A673 (cell line): Measurements from ENCODE around the gene KRT14. TPM values are rescaled to one million over a fixed set of nuclear protein-coding genes. Genes with fewer than 3 reads are reported as not detected.

Experiments used
- BruUV-seq: library from RNA; stranded (reverse); fragments of 400-500 nt; replicated peaks from 2 replicates; lab custom pipeline; 2021; lab: Mats Ljungman, UMichigan
- CTCF ChIA-PET: fragments of 300-600 bp; sonication (Branson Sonifier 250); formaldehyde crosslinking; loops from one replicate; lab custom pipeline; 2022; ENCODE audit warnings: antibody characterized with exemption; lab: Charles Lee
- POLR2A ChIA-PET: fragments of 300-600 bp; sonication (Branson Sonifier 250); formaldehyde crosslinking; loops from one replicate; lab custom pipeline; 2022; ENCODE audit warnings: antibody characterized with exemption; ENCODE audit not compliant: low non-redundant PET; lab: Charles Lee
- DNase-seq: peaks from one replicate; pipeline ENCODE4 v3.0.0-alpha.2; 2015; ENCODE audit warnings: low spot score
- H3K27ac ChIP-seq: fragments of 200-600 bp; sonication (generic); 2 replicates; pipeline ENCODE4 v1.5.1; 2016; ENCODE audit warnings: mixed run types, low read depth, mild to moderate bottlenecking, mixed read lengths, antibody characterized with exemption, low read length; ENCODE audit not compliant: poor library complexity, severe bottlenecking
- H3K27me3 ChIP-seq: fragments of 200-600 bp; sonication (generic); replicated peaks from 2 replicates; pipeline ENCODE4 v1.6.1; 2017; ENCODE audit warnings: mixed run types, low read depth, mild to moderate bottlenecking, mixed read lengths, antibody characterized with exemption, low read length; ENCODE audit not compliant: insufficient read depth, poor library complexity
- H3K36me3 ChIP-seq: fragments of 200-600 bp; sonication (generic); 2 replicates; pipeline ENCODE4 v1.6.1; 2016; ENCODE audit warnings: mixed run types, mild to moderate bottlenecking, mixed read lengths, antibody characterized with exemption, low read length; ENCODE audit not compliant: insufficient read depth, poor library complexity, severe bottlenecking
- H3K4me1 ChIP-seq: fragments of 200-600 bp; sonication (generic); 2 replicates; pipeline ENCODE4 v1.6.1; 2017; ENCODE audit warnings: mixed run types, mild to moderate bottlenecking, mixed read lengths, antibody characterized with exemption, low read length; ENCODE audit not compliant: insufficient read depth, poor library complexity, severe bottlenecking
- H3K4me3 ChIP-seq: fragments of 200-600 bp; sonication (generic); 2 replicates; pipeline ENCODE4 v1.5.1; 2016; ENCODE audit warnings: low read depth, mixed run types, mild to moderate bottlenecking, mixed read lengths, low read length; ENCODE audit not compliant: poor library complexity, severe bottlenecking
- H3K9me3 ChIP-seq: fragments of 200-600 bp; sonication (generic); 2 replicates; pipeline ENCODE4 v1.6.1; 2016; ENCODE audit warnings: mixed run types, low read depth, mild to moderate bottlenecking, mixed read lengths, antibody characterized with exemption, low read length; ENCODE audit not compliant: poor library complexity, severe bottlenecking
- EZH2 ChIP-seq: fragments of 200-600 bp; sonication (generic); IDR thresholded peaks from 2 replicates; pipeline ENCODE4 v1.6.1; 2017; ENCODE audit warnings: borderline replicate concordance, low read depth, mild to moderate bottlenecking, mixed read lengths, antibody characterized with exemption, low read length; ENCODE audit not compliant: poor library complexity, severe bottlenecking
- intact Hi-C: fragments of 100-400 bp; cut with micrococcal nuclease; formaldehyde crosslinking; loops from one replicate; pipeline ENCODE4 v1.10.0; 2022; ENCODE audit not compliant: unreplicated experiment
- total RNA-seq: library from RNA; stranded (reverse); gene quantifications from 2 replicates; pipeline ENCODE4 v1.2.3, GENCODE V29; 2021
- TF ChIP-seq, protein P1 (sequence below): fragments of 300-800, 200-600 bp; sonication (generic); conservative IDR thresholded peaks from 2 replicates; pipeline ENCODE4 v1.5.1; 2017; ENCODE audit warnings: low read depth, mild to moderate bottlenecking, antibody characterized with exemption, low read length, moderate library complexity, mixed read lengths

Gene KRT14
- total RNA-seq, 1 experiment from 2014 or later, result not detected

DNA sequence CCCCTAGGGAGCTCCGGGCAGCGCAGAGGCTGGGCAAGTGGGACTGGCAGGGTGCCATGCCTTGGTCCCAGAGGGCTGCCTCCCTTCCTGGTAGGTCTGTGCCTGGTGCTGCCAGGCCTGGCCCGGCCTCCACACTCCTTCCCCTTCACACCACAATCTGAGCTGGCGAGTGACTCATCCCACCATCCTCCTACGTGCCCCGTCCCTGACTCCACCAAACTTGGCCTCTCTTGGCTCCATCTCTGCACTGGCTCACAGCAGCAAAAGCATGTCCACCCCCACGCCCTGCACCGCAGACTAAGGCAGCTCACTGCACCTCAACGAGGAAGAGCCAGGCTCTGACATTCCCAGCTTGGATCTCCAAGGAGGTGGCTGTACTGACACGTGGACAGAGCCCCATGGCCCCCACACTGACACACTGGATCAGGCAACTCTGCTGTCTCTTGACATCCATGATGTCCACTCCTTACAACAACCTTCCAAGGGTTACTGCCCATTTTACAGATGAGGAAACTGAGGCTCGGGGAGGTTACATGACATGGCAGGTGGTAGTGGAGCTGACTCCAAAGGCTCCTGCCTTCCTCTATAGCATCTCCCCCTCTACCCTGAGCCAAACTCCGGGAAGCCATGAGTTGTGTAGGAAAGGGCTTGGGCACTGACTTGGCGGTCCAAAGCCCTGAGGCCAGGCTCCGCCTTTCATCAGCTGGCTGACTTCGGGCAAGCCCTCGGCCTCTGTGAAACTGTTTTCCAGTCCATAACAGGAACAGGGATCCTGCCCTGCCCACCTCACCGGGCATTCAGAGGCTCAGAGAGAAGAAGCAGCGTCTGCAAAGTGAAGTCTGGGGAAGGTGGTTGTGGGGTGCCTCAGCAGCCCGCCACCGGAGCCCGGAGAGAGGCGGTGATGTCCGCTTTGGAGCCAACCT lies 38.5 kb downstream of the KRT14 start:
- intact Hi-C loops, result loop anchor here (2.0 to 5.0 kb wide), 2 partner anchors 101 to 746 kb away; no protein-coding TSS in a partner anchor
- H3K27me3 ChIP-seq, result no peaks in the 10 kb centered on the region
- no peak overlapping the region for H3K27ac ChIP-seq
- no peak overlapping the region for H3K4me3 ChIP-seq
- ChIA-PET POLR2A (interaction anchor here (0.6 kb wide), 1 partner anchor 90 kb away, joined by 3 read pairs; no protein-coding TSS in a partner anchor), CTCF (interaction anchor here (0.5 to 3.8 kb wide), 9 partner anchors 9 to 1329 kb away, joined by 3 to 34 read pairs (median 4); partner anchors contain the start of gene WIPF2)
- BruUV-seq, result no TSS peak
- no peaks in the 10 kb centered on the region for H3K4me1 ChIP-seq
- H3K36me3 ChIP-seq, result no peaks in the 10 kb centered on the region
- peak; percentile 52 for DNase-seq
- H3K9me3 ChIP-seq, result no peaks in the 10 kb centered on the region
- no peak for TF ChIP-seq EZH2
- TF ChIP-seq, protein P1, sequence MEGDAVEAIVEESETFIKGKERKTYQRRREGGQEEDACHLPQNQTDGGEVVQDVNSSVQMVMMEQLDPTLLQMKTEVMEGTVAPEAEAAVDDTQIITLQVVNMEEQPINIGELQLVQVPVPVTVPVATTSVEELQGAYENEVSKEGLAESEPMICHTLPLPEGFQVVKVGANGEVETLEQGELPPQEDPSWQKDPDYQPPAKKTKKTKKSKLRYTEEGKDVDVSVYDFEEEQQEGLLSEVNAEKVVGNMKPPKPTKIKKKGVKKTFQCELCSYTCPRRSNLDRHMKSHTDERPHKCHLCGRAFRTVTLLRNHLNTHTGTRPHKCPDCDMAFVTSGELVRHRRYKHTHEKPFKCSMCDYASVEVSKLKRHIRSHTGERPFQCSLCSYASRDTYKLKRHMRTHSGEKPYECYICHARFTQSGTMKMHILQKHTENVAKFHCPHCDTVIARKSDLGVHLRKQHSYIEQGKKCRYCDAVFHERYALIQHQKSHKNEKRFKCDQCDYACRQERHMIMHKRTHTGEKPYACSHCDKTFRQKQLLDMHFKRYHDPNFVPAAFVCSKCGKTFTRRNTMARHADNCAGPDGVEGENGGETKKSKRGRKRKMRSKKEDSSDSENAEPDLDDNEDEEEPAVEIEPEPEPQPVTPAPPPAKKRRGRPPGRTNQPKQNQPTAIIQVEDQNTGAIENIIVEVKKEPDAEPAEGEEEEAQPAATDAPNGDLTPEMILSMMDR, result no peak

DNA sequence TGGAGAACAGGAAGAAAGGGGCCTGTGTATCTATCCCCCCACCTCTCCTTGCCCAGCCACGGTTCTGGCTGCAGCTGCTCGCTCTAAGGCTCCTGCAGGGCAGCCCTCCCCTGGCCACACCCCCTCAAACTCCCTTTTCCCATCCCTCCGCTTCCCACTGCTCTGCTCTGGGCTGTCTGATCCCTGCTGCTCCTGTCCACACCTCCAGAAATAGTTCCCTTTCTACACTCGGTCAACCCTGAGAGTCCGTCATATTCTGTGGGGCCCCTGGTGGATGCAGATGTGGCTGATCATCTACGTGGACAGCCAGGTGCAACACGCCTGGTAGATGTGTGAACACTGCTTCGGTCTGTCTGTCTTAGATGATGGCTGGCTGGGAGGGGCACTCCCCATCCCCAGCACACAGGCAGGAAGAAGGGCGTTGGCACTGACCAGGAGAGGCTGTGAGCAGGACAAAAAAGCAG lies 39.3 kb downstream of the KRT14 start:
- BruUV-seq, result no TSS peak
- H3K36me3 ChIP-seq, result no peaks in the 10 kb centered on the region
- intact Hi-C loops, result loop anchor here (5.0 kb wide), 1 partner anchor 745 kb away; no protein-coding TSS in a partner anchor
- H3K4me1 ChIP-seq, result no peaks in the 10 kb centered on the region
- no peaks in the 10 kb centered on the region for H3K9me3 ChIP-seq
- no peak overlapping the region for H3K27ac ChIP-seq
- TF ChIP-seq EZH2, result no peak
- TF ChIP-seq, protein P1, result no peak
- ChIA-PET CTCF (interaction anchor here (3.8 kb wide), 1 partner anchor 116 kb away, joined by 34 read pairs; no protein-coding TSS in a partner anchor), POLR2A (no interaction called here)
- H3K4me3 ChIP-seq, result no peak overlapping the region
- no peaks in the 10 kb centered on the region for H3K27me3 ChIP-seq
- DNase-seq, result no peak

DNA sequence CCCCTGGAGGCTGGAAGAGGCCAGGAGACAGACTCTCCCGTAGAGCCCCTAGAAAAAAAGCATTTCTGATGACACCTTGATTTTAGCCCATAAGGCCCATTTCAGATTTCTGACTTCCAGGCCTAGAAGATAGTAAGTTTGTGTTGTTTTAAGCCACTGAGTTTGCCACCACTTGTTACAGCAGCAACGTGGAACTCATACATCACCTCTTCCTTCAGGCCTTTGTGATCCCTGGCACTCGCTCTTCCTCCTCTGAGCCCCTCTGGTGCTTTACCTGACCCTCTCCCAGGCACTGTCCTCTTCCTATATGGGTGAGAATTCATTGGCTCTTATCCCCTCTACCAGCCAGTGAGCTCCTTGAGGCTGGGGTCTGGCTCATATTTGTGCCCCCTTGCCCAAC lies 39.9 kb downstream of the KRT14 start:
- intact Hi-C loops, result loop anchor here (5.0 kb wide), 1 partner anchor 745 kb away; no protein-coding TSS in a partner anchor

More for the DNA sequence above, 39.9 kb downstream of the KRT14 start:
- H3K4me3 ChIP-seq, result no peak overlapping the region
- CTCF ChIA-PET, result no interaction called here
- H3K4me1 ChIP-seq, result no peaks in the 10 kb centered on the region
- DNase-seq, result no peak
- BruUV-seq, result no TSS peak
- no peaks in the 10 kb centered on the region for H3K27me3 ChIP-seq
- H3K36me3 ChIP-seq, result no peaks in the 10 kb centered on the region
- no peak overlapping the region for H3K27ac ChIP-seq
- no peaks in the 10 kb centered on the region for H3K9me3 ChIP-seq
- TF ChIP-seq, protein P1, result no peak
- TF ChIP-seq EZH2, result no peak
- POLR2A ChIA-PET, result no interaction called here
